Prostate gland (tissue), 2 donors: ENCODE results near the gene XCR1. TPM values are rescaled to one million over a fixed set of nuclear protein-coding genes. Genes with fewer than 3 reads are reported as not detected.

Source experiments
- DNase-seq: peaks from one replicate; pipeline ENCODE4 v3.0.0-alpha.2; 2019; ENCODE audit warnings: low spot score
- H3K27ac ChIP-seq, 2 donors: fragments of 200-600 bp; sonication (generic); 2 replicates each; pipeline ENCODE4 v1.5.1; 2017 to 2019
- H3K27me3 ChIP-seq: fragments of 200-600 bp; sonication (generic); replicated peaks from 2 replicates; pipeline ENCODE4 v1.5.1; 2019; ENCODE audit not compliant: insufficient read depth
- H3K36me3 ChIP-seq, 2 donors: fragments of 200-600 bp; sonication (generic); 1 replicate in 1 of 2; 2 replicates in 1 of 2; pipeline versions ENCODE4 v1.5.1 to v1.8.1; 2017 to 2019
- H3K4me1 ChIP-seq: fragments of 200-600 bp; sonication (generic); replicated peaks from 2 replicates; pipeline ENCODE4 v1.5.1; 2019
- H3K4me3 ChIP-seq, 2 donors: fragments of 200-600 bp; sonication (generic); 2 replicates each; pipeline ENCODE4 v1.5.1; 2017 to 2019
- H3K9me3 ChIP-seq: fragments of 200-600 bp; sonication (generic); 2 replicates; pipeline ENCODE4 v1.5.1; 2017
- POLR2A ChIP-seq: fragments of 450-650 bp; IDR thresholded peaks from one replicate; pipeline ENCODE4 v1.6.1; 2016; ENCODE audit warnings: antibody characterized with exemption, mild to moderate bottlenecking
- POLR2AphosphoS5 ChIP-seq: sonication (generic); formaldehyde crosslinking; IDR thresholded peaks from one replicate; pipeline ENCODE4 v1.6.1; 2017; ENCODE audit warnings: antibody characterized with exemption
- WGBS: methylation state at CpG from one replicate; pipeline ENCODE4 v1.1.5; 2018; 5-methylcytosine and 5-hydroxymethylcytosine counted together
- intact Hi-C: fragments of 100-400 bp; cut with DNase I; formaldehyde crosslinking; loops from one replicate; pipeline ENCODE4 v1.14.2; 2022
- total RNA-seq, 2 donors: library from RNA; depleted of rRNA; stranded (reverse); fragments of >200 nt; gene quantifications; one replicate each; pipeline ENCODE4 v1.1.0, GENCODE V29; 2016
- TF ChIP-seq, protein P1 (sequence below), 4 experiments: fragments of 200-600 bp in 2 of 4; fragments of 450-650 bp in 2 of 4; sonication (generic) in 2 of 4; IDR thresholded peaks; 1 replicate in 3 of 4; 2 replicates in 1 of 4; pipeline ENCODE4 v1.5.1; 2016 to 2019; ENCODE audit warnings: antibody characterized with exemption in 4 of 4, mild to moderate bottlenecking in 2 of 4, moderate library complexity in 2 of 4

XCR1 gene
- total RNA-seq, 2 donors from 2014 or later, result not detected

GRCh38 chr3:46020766-46021510, 6.3 kb downstream of the XCR1 start:
- WGBS, result 96% methylated on average over 37 of the region's 37 CpGs
- Histone ChIP-seq H3K27me3 (no peaks in the 10 kb centered on the region), H3K4me1 (no peaks in the 10 kb centered on the region), H3K27ac (no peak overlapping the region), H3K36me3 (no peaks in the 10 kb centered on the region), H3K9me3 (no peaks in the 10 kb centered on the region), H3K4me3 (no peak overlapping the region)
- no peak for DNase-seq
- TF ChIP-seq POLR2AphosphoS5, result no peak
- TF ChIP-seq, protein P1, sequence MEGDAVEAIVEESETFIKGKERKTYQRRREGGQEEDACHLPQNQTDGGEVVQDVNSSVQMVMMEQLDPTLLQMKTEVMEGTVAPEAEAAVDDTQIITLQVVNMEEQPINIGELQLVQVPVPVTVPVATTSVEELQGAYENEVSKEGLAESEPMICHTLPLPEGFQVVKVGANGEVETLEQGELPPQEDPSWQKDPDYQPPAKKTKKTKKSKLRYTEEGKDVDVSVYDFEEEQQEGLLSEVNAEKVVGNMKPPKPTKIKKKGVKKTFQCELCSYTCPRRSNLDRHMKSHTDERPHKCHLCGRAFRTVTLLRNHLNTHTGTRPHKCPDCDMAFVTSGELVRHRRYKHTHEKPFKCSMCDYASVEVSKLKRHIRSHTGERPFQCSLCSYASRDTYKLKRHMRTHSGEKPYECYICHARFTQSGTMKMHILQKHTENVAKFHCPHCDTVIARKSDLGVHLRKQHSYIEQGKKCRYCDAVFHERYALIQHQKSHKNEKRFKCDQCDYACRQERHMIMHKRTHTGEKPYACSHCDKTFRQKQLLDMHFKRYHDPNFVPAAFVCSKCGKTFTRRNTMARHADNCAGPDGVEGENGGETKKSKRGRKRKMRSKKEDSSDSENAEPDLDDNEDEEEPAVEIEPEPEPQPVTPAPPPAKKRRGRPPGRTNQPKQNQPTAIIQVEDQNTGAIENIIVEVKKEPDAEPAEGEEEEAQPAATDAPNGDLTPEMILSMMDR (IDR thresholded peaks at IDR 0.05), result no peak
- TF ChIP-seq POLR2A, result no peak
- intact Hi-C loops, result no loop called here

DNA sequence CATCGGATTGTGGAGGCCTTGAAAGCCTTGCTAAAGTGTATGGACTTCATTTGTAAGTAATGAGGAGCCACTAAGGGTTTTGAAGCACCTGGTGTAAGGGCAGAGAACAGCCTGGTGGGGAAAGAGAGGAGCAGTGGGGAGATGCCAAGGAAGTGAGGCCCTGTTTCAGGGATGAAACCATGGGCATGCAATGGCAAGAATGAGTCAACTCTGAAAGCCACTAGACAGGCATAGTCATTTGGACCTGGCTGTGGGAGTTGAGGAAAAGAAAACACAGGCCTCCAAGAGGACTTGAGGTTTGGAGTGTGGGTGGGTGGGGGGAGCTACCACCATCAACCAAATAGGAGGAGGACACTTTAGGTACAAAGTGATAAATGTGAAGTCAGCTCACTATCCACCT, 7.6 kb downstream of the XCR1 start:
- no peaks in the 10 kb centered on the region for H3K9me3 ChIP-seq
- H3K27ac ChIP-seq, result no peak overlapping the region
- whole genome bisulfite sequencing, result 100% methylated on average over 1 of the region's 1 CpG
- H3K27me3 ChIP-seq, result no peaks in the 10 kb centered on the region
- TF ChIP-seq POLR2AphosphoS5 (no peak), POLR2A (no peak)
- TF ChIP-seq, protein P1 (IDR thresholded peaks at IDR 0.05), result no peak
- H3K36me3 ChIP-seq, result no peaks in the 10 kb centered on the region
- intact Hi-C loops, result no loop called here
- DNase-seq, result no peak
- no peak overlapping the region for H3K4me3 ChIP-seq
- H3K4me1 ChIP-seq, result no peaks in the 10 kb centered on the region

GRCh38 chr3:46017720-46018119, 9.6 kb downstream of the XCR1 start:
- H3K27ac ChIP-seq, result no peak overlapping the region
- H3K9me3 ChIP-seq, result no peaks in the 10 kb centered on the region
- no peaks in the 10 kb centered on the region for H3K4me1 ChIP-seq
- no peaks in the 10 kb centered on the region for H3K36me3 ChIP-seq
- no peak overlapping the region for H3K4me3 ChIP-seq
- DNase-seq, result no peak
- WGBS, result 89% methylated on average over 2 of the region's 2 CpGs
- TF ChIP-seq POLR2A, result no peak
- TF ChIP-seq, protein P1 (IDR thresholded peaks at IDR 0.05), result no peak
- no peak for TF ChIP-seq POLR2AphosphoS5
- intact Hi-C loops, result no loop called here
- H3K27me3 ChIP-seq, result no peaks in the 10 kb centered on the region

DNA sequence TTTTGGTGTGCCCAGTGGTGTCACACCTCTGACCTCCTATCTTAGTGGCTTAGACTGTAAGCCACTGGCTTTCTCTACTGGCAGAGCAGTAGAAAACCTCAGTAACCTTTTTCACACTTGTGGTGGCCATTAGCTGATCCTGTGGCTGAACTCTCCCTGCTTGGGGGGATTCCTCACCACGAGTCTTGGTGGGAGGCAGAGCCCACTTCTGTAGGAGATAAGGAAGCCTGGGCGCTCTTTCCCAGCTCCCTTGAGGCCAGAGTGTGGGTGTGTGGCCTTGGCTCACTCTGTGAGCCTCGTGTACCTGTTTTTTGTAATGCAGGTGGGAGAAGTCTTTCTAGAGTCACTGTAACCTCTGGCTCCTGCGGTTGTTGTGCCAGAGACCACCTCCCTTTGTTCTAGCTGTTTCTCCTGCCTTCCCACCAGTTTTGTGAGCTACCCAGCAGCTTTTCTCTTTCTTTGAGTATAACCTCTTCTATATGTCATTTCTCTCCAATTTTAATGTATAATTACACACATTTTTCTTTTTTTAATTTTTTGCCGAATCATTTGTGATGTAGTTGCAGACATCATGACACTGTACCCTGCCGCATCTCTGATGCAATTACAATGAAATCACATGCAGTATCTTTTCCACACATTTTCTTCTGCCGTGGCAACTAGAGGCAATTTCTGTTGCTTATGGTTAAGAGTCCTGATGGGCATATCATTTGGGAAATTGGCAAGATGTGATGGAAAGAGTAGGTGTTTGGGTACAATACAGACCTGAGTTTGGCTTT, 13.8 kb downstream of the XCR1 start:
- H3K27ac ChIP-seq, result no peak overlapping the region
- no peaks in the 10 kb centered on the region for H3K4me1 ChIP-seq
- H3K36me3 ChIP-seq, result no peaks in the 10 kb centered on the region
- DNase-seq, result no peak
- intact Hi-C loops, result no loop called here
- TF ChIP-seq POLR2AphosphoS5, result no peak
- TF ChIP-seq, protein P1 (IDR thresholded peaks at IDR 0.05), result no peak
- no peak for TF ChIP-seq POLR2A
- H3K27me3 ChIP-seq, result no peaks in the 10 kb centered on the region
- WGBS, result 79% methylated on average over 7 of the region's 7 CpGs
- H3K4me3 ChIP-seq, result no peak overlapping the region
- no peaks in the 10 kb centered on the region for H3K9me3 ChIP-seq
